Activated T-cell treated with anti-CD3 and anti-CD28 coated beads, Interleukin-2, amount 50 U/mL, for 24 hours (primary cell): ENCODE results near the gene PCYT1A.
"Not testable (repeated sequence)": the region's sequence is repeated elsewhere in the genome, so short reads cannot be mapped to it uniquely, and the experiment has no call there.

ENCODE experiments used
- DNase-seq: peaks from one replicate; pipeline ENCODE4 v3.0.0-alpha.2; 2020
- H3K27ac Mint-ChIP-seq: 2 replicates; pipeline ENCODE4 v1.8.0; 2020; ENCODE audit warnings: mild to moderate bottlenecking, mixed read lengths
- H3K27me3 Mint-ChIP-seq: 2 replicates; pipeline ENCODE4 v1.8.0; 2020; ENCODE audit warnings: mixed read lengths
- H3K36me3 Mint-ChIP-seq: 2 replicates; pipeline ENCODE4 v1.8.0; 2020; ENCODE audit warnings: low read depth, mixed read lengths
- H3K4me1 Mint-ChIP-seq: 2 replicates; pipeline ENCODE4 v1.8.0; 2020; ENCODE audit warnings: low read depth, mixed read lengths
- H3K4me3 Mint-ChIP-seq: 2 replicates; pipeline ENCODE4 v1.8.0; 2020; ENCODE audit warnings: mild to moderate bottlenecking, moderate library complexity, mixed read lengths
- H3K9me3 Mint-ChIP-seq: 2 replicates; pipeline ENCODE4 v1.8.0; 2020; ENCODE audit warnings: mixed read lengths

The PCYT1A gene

GRCh38 chr3:196315821-196316220, 28.3 kb upstream of the PCYT1A start:
- Mint-ChIP-seq H3K27me3 (no peaks in the 10 kb centered on the region), H3K36me3 (peaks cover 7% of the 10 kb centered on the region), H3K27ac (no peak overlapping the region), H3K9me3 (no peaks in the 10 kb centered on the region), H3K4me3 (no peak overlapping the region), H3K4me1 (peaks cover 14% of the 10 kb centered on the region)
- DNase-seq: no peak

- H3K9me3 Mint-ChIP-seq: no peaks in the 10 kb centered on the region
Measured at GRCh38 chr3:196314597-196314996, 27.1 kb upstream of the PCYT1A start.

GRCh38 chr3:196314086-196314485, 26.6 kb upstream of the PCYT1A start:
- not testable (repeated sequence) for H3K4me3 Mint-ChIP-seq, H3K9me3 Mint-ChIP-seq, DNase-seq, H3K4me1 Mint-ChIP-seq, H3K36me3 Mint-ChIP-seq, H3K27me3 Mint-ChIP-seq, H3K27ac Mint-ChIP-seq

More at GRCh38 chr3:196314597-196314996, 27.1 kb upstream of the PCYT1A start:
- Mint-ChIP-seq H3K4me3 (no peak overlapping the region), H3K27ac (peak overlapping the region; percentile 35), H3K27me3 (no peaks in the 10 kb centered on the region), H3K36me3 (peaks cover 7% of the 10 kb centered on the region), H3K4me1 (peaks cover 14% of the 10 kb centered on the region)
- no peak for DNase-seq

DNA sequence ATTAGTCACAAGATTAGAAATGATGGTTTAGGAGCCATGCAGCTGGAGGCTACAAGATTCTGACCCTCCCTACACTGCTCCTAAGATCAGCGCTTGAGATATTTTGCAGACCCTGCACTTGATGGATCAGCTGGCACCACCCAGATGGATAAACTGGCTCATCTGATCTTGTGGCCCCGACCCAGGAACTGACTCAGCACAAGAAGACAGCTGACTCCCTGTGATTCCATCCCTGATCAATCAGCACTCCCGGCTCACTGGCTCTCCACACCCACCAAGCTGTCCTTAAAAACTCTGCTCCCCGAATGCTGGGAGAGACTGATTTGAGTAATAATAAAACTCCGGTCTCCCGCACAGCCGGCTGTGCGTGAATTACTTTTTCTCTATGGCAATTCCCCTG, 15.4 kb upstream of the PCYT1A start:
- not testable (repeated sequence) for H3K9me3 Mint-ChIP-seq, H3K4me1 Mint-ChIP-seq, H3K4me3 Mint-ChIP-seq, DNase-seq, H3K27me3 Mint-ChIP-seq
- peak overlapping the region; percentile 16 for H3K27ac Mint-ChIP-seq
- peaks cover 11% of the 10 kb centered on the region for H3K36me3 Mint-ChIP-seq

GRCh38 chr3:196302551-196302950, 15.0 kb upstream of the PCYT1A start:
- not testable (repeated sequence) for H3K27ac Mint-ChIP-seq, DNase-seq, H3K4me1 Mint-ChIP-seq, H3K9me3 Mint-ChIP-seq, H3K27me3 Mint-ChIP-seq, H3K4me3 Mint-ChIP-seq
- peaks cover 11% of the 10 kb centered on the region for H3K36me3 Mint-ChIP-seq

- no peak overlapping the region for H3K4me3 Mint-ChIP-seq
- H3K36me3 Mint-ChIP-seq: peaks cover 10% of the 10 kb centered on the region
- no peaks in the 10 kb centered on the region for H3K27me3 Mint-ChIP-seq
- H3K27ac Mint-ChIP-seq: no peak overlapping the region
- no peaks in the 10 kb centered on the region for H3K9me3 Mint-ChIP-seq
- peaks cover 7% of the 10 kb centered on the region for H3K4me1 Mint-ChIP-seq
- no peak for DNase-seq
Measured at GRCh38 chr3:196298521-196298920, 11.0 kb upstream of the PCYT1A start.

DNA sequence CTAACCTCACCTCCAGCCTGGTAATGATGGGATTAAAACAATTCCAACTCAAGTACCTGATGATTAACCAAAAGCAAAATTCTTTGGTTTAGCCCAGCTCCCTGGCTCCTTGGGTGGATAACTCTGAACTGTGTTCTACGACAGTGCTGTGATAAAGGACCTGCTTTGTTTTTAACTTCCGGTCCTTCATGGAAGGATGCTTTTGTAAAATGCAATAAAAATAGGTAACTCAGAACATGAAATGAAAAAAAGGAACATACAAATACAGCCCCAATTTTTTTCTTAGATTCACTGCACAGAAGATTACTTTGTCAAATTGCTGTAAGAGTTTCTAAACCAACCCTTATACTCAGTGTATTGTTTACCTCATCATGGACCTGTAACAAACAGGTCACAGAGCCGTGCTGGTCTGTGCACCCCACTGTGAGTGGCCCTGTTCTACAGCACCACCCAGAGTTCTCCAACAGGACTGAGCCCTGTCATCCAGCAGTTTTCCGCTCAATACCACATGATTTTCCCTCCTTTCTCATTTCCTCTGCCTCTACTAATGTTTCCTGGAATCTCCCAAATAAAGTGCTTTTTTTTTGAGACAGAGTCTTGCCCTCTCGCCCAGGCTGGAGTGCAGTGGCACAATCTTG, 4.9 kb upstream of the PCYT1A start:
- peak overlapping the region; percentile 34 for H3K27ac Mint-ChIP-seq
- H3K27me3 Mint-ChIP-seq: no peaks in the 10 kb centered on the region

DNA sequence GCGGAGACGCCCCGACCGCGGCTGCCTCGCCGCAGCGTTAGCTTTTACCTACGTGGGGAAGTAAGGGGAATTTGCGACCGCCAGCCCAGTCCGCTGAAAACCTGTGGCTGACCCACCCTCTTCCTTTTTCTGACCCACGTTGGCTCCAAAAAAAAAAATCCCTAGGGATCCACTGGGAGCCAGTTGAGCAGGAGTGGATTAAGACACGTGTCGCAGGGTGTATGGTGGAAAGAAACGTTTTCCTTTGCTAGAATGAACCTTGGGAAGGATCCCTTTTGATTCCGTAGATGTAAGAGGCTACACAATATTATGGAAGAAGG, 575 bp upstream of the PCYT1A start:
- Mint-ChIP-seq H3K9me3 (no peaks in the 10 kb centered on the region), H3K4me1 (peaks cover 42% of the 10 kb centered on the region)

More for the DNA sequence above, 4.9 kb upstream of the PCYT1A start:
- no peak for DNase-seq
- no peaks in the 10 kb centered on the region for H3K9me3 Mint-ChIP-seq
- peaks cover 8% of the 10 kb centered on the region for H3K4me1 Mint-ChIP-seq
- H3K4me3 Mint-ChIP-seq: no peak overlapping the region
- H3K36me3 Mint-ChIP-seq: peaks cover 9% of the 10 kb centered on the region

GRCh38 chr3:196287090-196287439, 461 bp downstream of the PCYT1A start:
- Mint-ChIP-seq H3K27me3 (no peaks in the 10 kb centered on the region), H3K36me3 (peaks cover 32% of the 10 kb centered on the region), H3K9me3 (no peaks in the 10 kb centered on the region), H3K27ac (peak overlapping the region; percentile 98), H3K4me3 (peak overlapping the region; percentile 98), H3K4me1 (peaks cover 46% of the 10 kb centered on the region)
- DNase-seq: no peak

More for the DNA sequence above, 575 bp upstream of the PCYT1A start:
- peak overlapping the region; percentile 98 for H3K4me3 Mint-ChIP-seq
- H3K36me3 Mint-ChIP-seq: peaks cover 29% of the 10 kb centered on the region
- H3K27ac Mint-ChIP-seq: peak overlapping the region; percentile 98
- no peaks in the 10 kb centered on the region for H3K27me3 Mint-ChIP-seq
- DNase-seq: no peak

- no peak for DNase-seq
- no peak overlapping the region for H3K4me3 Mint-ChIP-seq
- H3K27ac Mint-ChIP-seq: peak overlapping the region; percentile 57
- H3K4me1 Mint-ChIP-seq: peaks cover 67% of the 10 kb centered on the region
- no peaks in the 10 kb centered on the region for H3K27me3 Mint-ChIP-seq
- H3K36me3 Mint-ChIP-seq: peaks cover 35% of the 10 kb centered on the region
- H3K9me3 Mint-ChIP-seq: no peaks in the 10 kb centered on the region
Measured at GRCh38 chr3:196284396-196284795, 3.1 kb downstream of the PCYT1A start.

GRCh38 chr3:196281962-196282361, 5.6 kb downstream of the PCYT1A start:
- Mint-ChIP-seq H3K27ac (peak overlapping the region; percentile 58), H3K27me3 (no peaks in the 10 kb centered on the region), H3K9me3 (no peaks in the 10 kb centered on the region), H3K4me3 (no peak overlapping the region), H3K4me1 (peaks cover 78% of the 10 kb centered on the region), H3K36me3 (peaks cover 36% of the 10 kb centered on the region)
- no peak for DNase-seq

DNA sequence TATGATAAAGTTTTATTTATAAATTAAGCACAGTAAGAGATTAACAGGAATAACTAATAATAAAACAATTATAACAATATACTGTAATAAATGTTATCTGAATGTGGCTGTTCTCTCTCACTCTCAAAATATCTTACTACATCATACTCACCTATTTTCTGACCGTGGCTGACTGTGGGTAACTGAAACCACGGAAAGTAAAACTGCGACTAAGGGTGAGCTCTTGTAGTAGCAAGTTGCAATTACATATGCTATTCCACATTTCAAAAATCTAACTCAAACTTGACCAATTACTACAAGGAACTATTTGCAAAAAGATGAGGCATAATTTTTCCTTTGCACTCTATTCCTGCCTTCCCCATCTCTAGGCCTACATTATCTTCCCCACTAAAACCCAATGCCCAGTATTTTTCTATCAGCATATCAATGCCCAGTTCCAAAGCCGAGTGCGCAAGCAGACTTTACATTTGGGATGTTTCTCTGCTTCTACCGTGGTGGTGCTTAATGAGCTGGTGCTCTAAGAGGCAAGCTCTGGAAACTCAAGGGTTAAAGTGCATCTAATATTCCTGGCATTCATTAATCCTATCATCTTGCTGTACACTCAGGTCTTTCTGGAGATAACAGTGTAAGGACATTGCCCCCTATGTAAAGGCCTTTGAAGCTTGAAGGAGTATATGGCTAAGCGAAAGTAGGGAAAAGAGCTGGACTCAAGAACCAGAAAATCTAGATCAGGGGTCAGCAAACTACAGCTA, 6.7 kb downstream of the PCYT1A start:
- H3K36me3 Mint-ChIP-seq: peaks cover 28% of the 10 kb centered on the region
- H3K4me1 Mint-ChIP-seq: peaks cover 73% of the 10 kb centered on the region
- H3K27ac Mint-ChIP-seq: peak overlapping the region; percentile 58
- H3K27me3 Mint-ChIP-seq: no peaks in the 10 kb centered on the region
- no peaks in the 10 kb centered on the region for H3K9me3 Mint-ChIP-seq
- H3K4me3 Mint-ChIP-seq: peak overlapping the region; percentile 2
- DNase-seq: no peak

- Mint-ChIP-seq H3K27ac (peak overlapping the region; percentile 96), H3K4me1 (peaks cover 73% of the 10 kb centered on the region), H3K36me3 (peaks cover 38% of the 10 kb centered on the region), H3K9me3 (no peaks in the 10 kb centered on the region), H3K4me3 (peak overlapping the region; percentile 59), H3K27me3 (no peaks in the 10 kb centered on the region)
- no peak for DNase-seq
Measured at GRCh38 chr3:196275126-196275525, 12.4 kb downstream of the PCYT1A start.

- H3K36me3 Mint-ChIP-seq: peaks cover 43% of the 10 kb centered on the region
- peak; percentile 44 for DNase-seq
- H3K4me3 Mint-ChIP-seq: peak overlapping the region; percentile 59
- H3K27ac Mint-ChIP-seq: peak overlapping the region; percentile 96
- H3K4me1 Mint-ChIP-seq: peaks cover 73% of the 10 kb centered on the region
- H3K27me3 Mint-ChIP-seq: no peaks in the 10 kb centered on the region
- no peaks in the 10 kb centered on the region for H3K9me3 Mint-ChIP-seq
Measured at GRCh38 chr3:196274585-196274984, 12.9 kb downstream of the PCYT1A start.

- Mint-ChIP-seq H3K4me1 (peaks cover 69% of the 10 kb centered on the region), H3K36me3 (peaks cover 48% of the 10 kb centered on the region), H3K9me3 (no peaks in the 10 kb centered on the region), H3K4me3 (peak overlapping the region; percentile 59), H3K27ac (peak overlapping the region; percentile 96), H3K27me3 (no peaks in the 10 kb centered on the region)
- DNase-seq: no peak
Measured at GRCh38 chr3:196273655-196274054, 13.9 kb downstream of the PCYT1A start.
